PC-3 (cell line): ENCODE results near the gene AP3B1.
"Not testable (repeated sequence)": the region's sequence is repeated elsewhere in the genome, so short reads cannot be mapped to it uniquely, and the experiment has no call there.

ENCODE experiments used
- CTCF ChIP-seq: fragments of 300-600 bp; sonication (generic); conservative IDR thresholded peaks from 2 replicates; pipeline ENCODE4 v1.5.1; 2017; ENCODE audit warnings: antibody characterized with exemption, low read depth, mild to moderate bottlenecking, low read length
- EZH2 ChIP-seq: fragments of 300-600 bp; sonication (generic); IDR thresholded peaks from one replicate; pipeline ENCODE4 v1.6.1; 2017; ENCODE audit warnings: antibody characterized with exemption, mild to moderate bottlenecking, low read length; ENCODE audit not compliant: unreplicated experiment
- EZH2phosphoT487 ChIP-seq: fragments of 300-600 bp; sonication (generic); IDR thresholded peaks from 2 replicates; pipeline ENCODE4 v1.6.1; 2018; ENCODE audit warnings: mild to moderate bottlenecking, antibody characterized with exemption, low read length, borderline replicate concordance

DNA sequence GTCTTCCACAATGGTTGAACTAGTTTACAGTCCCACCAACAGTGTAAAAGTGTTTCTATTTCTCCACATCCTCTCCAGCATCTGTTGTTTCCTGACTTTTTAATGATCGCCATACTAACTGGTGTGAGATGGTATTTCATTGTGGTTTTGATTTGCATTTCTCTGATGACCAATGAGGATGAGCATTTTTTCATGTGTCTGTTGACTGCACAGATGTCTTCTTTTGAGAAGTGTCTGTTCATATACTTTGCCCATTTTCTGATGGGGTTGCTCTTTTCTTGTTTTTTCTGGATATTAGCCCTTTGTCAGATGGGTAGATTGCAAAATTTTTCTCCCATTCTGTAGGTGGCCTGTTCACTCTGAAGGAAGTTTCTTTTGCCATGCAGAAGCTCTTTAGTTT, 124.2 kb downstream of the AP3B1 start:
- not testable (repeated sequence) for TF ChIP-seq CTCF, EZH2, EZH2phosphoT487
